ENCODE data around the gene KRT40.

GRCh38 chr17:40967582-40967981, 16.5 kb downstream of the KRT40 start:
- TF ChIP-seq FOXM1 (IDR thresholded peaks at IDR 0.05; ENCODE audit: borderline replicate concordance) (no peak), CTBP1 (IDR thresholded peaks at IDR 0.05; ENCODE audit: borderline replicate concordance) (no peak), ZNF384 (IDR thresholded peaks at IDR 0.05) (no peak), ELF4 (IDR thresholded peaks at IDR 0.05) (no peak), LEF1 (IDR thresholded peaks at IDR 0.05; ENCODE audit: borderline replicate concordance) (no peak), SP1 (IDR thresholded peaks at IDR 0.05) (no peak), L3MBTL2 (conservative IDR thresholded peaks at IDR 0.05) (no peak), TARDBP (IDR thresholded peaks at IDR 0.05) (no peak), NFRKB (IDR thresholded peaks at IDR 0.05) (no peak)

Measured in HEK293T (cell line).